ENCODE measurements around the gene KRTAP2-3.
"Not testable (repeated sequence)": the region's sequence is repeated elsewhere in the genome, so short reads cannot be mapped to it uniquely, and the experiment has no call there.

Gene KRTAP2-3

GRCh38 chr17:41067281-41067680 lies 7.4 kb upstream of the KRTAP2-3 start:
- no peak for DNase-seq (ENCODE audit: low read depth)

- DNase-seq (ENCODE audit: low read depth): no peak
These were observed 6.1 kb upstream of the KRTAP2-3 start, which contains the start of gene KRTAP2-4 for GRCh38 chr17:41065829-41066624. Gene KRTAP2-4, minus strand, starts transcription at chr17:41065879. Its CDS starts 34 bp downstream, at chr17:41065845.

- DNase-seq (ENCODE audit: low read depth): not testable (repeated sequence)
These were observed 5.2 kb upstream of the KRTAP2-3 start for GRCh38 chr17:41065016-41065689.

- DNase-seq (ENCODE audit: low read depth): no peak
These were observed 4.4 kb upstream of the KRTAP2-3 start for GRCh38 chr17:41064301-41064700.

- DNase-seq (ENCODE audit: low read depth): no peak
These were observed 3.5 kb upstream of the KRTAP2-3 start for GRCh38 chr17:41063449-41063848.

GRCh38 chr17:41061964-41062363 lies 2.0 kb upstream of the KRTAP2-3 start:
- no peak for DNase-seq (ENCODE audit: low read depth)

GRCh38 chr17:41059276-41060051 lies 450 bp downstream of the KRTAP2-3 start:
- DNase-seq (ENCODE audit: low read depth): not testable (repeated sequence)

GRCh38 chr17:41058741-41059140 lies 1.2 kb downstream of the KRTAP2-3 start:
- DNase-seq (ENCODE audit: low read depth): no peak

- DNase-seq (ENCODE audit: low read depth): no peak
These were observed 2.4 kb downstream of the KRTAP2-3 start for GRCh38 chr17:41057547-41057946.

GRCh38 chr17:41055130-41055529 lies 4.8 kb downstream of the KRTAP2-3 start, which contains the start of gene KRTAP2-2:
Gene KRTAP2-2, minus strand, starts transcription at chr17:41055230. Its CDS starts 19 bp downstream, at chr17:41055211.
- not testable (repeated sequence) for DNase-seq (ENCODE audit: low read depth)

GRCh38 chr17:41054556-41054955 lies 5.4 kb downstream of the KRTAP2-3 start:
- not testable (repeated sequence) for DNase-seq (ENCODE audit: low read depth)

- DNase-seq (ENCODE audit: low read depth): no peak
These were observed 5.9 kb downstream of the KRTAP2-3 start for GRCh38 chr17:41054025-41054424.

- no peak for DNase-seq (ENCODE audit: low read depth)
These were observed 7.3 kb downstream of the KRTAP2-3 start for GRCh38 chr17:41052566-41052965.

GRCh38 chr17:41049110-41049509 lies 10.8 kb downstream of the KRTAP2-3 start:
- no peak for DNase-seq (ENCODE audit: low read depth)

- DNase-seq (ENCODE audit: low read depth): no peak
These were observed 11.5 kb downstream of the KRTAP2-3 start for GRCh38 chr17:41048441-41048840.

GRCh38 chr17:41046735-41047465 lies 13.0 kb downstream of the KRTAP2-3 start, which contains the start of gene KRTAP2-1:
Gene KRTAP2-1, minus strand, starts transcription at chr17:41047316. Its CDS starts 49 bp downstream, at chr17:41047267.
- not testable (repeated sequence) for DNase-seq (ENCODE audit: low read depth)

- no peak for DNase-seq (ENCODE audit: low read depth)
These were observed 17.0 kb downstream of the KRTAP2-3 start for GRCh38 chr17:41042953-41043352.

- not testable (repeated sequence) for DNase-seq (ENCODE audit: low read depth)
These were observed 18.9 kb downstream of the KRTAP2-3 start, which contains the start of gene KRTAP1-1 for GRCh38 chr17:41040783-41041571. Gene KRTAP1-1, minus strand, starts transcription at chr17:41041450. Its CDS starts 53 bp downstream, at chr17:41041397.

- DNase-seq (ENCODE audit: low read depth): no peak
These were observed 22.0 kb downstream of the KRTAP2-3 start for GRCh38 chr17:41037853-41038350.

GRCh38 chr17:41034346-41034935 lies 25.5 kb downstream of the KRTAP2-3 start, which contains the start of gene KRTAP1-3:
Gene KRTAP1-3, minus strand, starts transcription at chr17:41034874. Its CDS starts 53 bp downstream, at chr17:41034821.
- DNase-seq (ENCODE audit: low read depth): not testable (repeated sequence)
